Urinary bladder (tissue), 4 donors: ENCODE measurements around the gene ZRANB3. TPM values are rescaled to one million over a fixed set of nuclear protein-coding genes. Genes with fewer than 3 reads are reported as not detected.
"Not testable (repeated sequence)": the region's sequence is repeated elsewhere in the genome, so short reads cannot be mapped to it uniquely, and the experiment has no call there.

Experiments
- DNase-seq: peaks from one replicate; pipeline ENCODE4 v3.0.0-alpha.2; 2015; ENCODE audit errors: extremely low spot score
- H3K27ac ChIP-seq: one replicate; pipeline ENCODE4 v1.5.1; 2013; ENCODE audit warnings: low read depth, mild to moderate bottlenecking, moderate library complexity
- H3K36me3 ChIP-seq: one replicate; pipeline ENCODE4 v1.6.1; 2013; ENCODE audit warnings: mild to moderate bottlenecking, moderate library complexity; ENCODE audit not compliant: insufficient read depth
- H3K4me1 ChIP-seq: one replicate; pipeline ENCODE4 v1.6.1; 2013; ENCODE audit warnings: mild to moderate bottlenecking, moderate library complexity; ENCODE audit not compliant: insufficient read depth
- H3K4me3 ChIP-seq: one replicate; pipeline ENCODE4 v1.5.1; 2013; ENCODE audit warnings: low read depth, low read length
- WGBS: extraction: QIAGEN DNeasy Blood & Tissue Kit; methylation state at CpG from one replicate; pipeline ENCODE4 v1.1.7; 2013; 5-methylcytosine and 5-hydroxymethylcytosine counted together
- polyA plus RNA-seq: library from polyadenylated mRNA; stranded (reverse); fragments of 200-250 nt; gene quantifications from one replicate; pipeline ENCODE4 v1.2.3, GENCODE V29; 2013
- total RNA-seq: library from RNA; depleted of rRNA; stranded (reverse); fragments of >200 nt; gene quantifications from one replicate; pipeline ENCODE4 v1.2.3, GENCODE V29; 2014
- donor health status: healthy with polysubstance abuse.
- donor health status: healthy.

Gene ZRANB3
- total and polyA plus RNA-seq, 2 donors = 2.2 to 17.4 TPM

DNA sequence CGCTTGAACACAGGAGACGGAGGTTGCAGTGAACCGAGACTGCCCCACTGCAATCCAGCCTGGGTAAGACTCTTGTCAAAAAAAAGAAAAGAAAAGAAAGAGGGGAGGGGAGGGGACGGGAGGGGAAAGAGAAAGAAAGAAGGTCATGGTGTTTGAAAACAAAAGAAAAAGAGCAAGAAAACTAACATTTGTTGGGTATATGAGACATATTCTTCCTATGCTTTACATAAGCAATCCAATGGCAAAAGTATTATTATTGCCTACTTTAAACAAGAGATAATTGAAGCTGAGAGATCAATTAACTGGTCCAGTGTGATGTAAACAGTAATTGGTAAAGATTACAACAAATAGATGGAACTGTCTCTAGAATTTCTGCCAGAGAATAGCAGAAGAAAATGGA, 157.3 kb downstream of the ZRANB3 start:
- H3K27ac ChIP-seq = no peak overlapping the region
- no peak overlapping the region for H3K4me3 ChIP-seq
- H3K36me3 ChIP-seq = no peaks in the 10 kb centered on the region
- DNase-seq = no peak
- 85% methylated on average over 4 of the region's 4 CpGs for WGBS
- H3K4me1 ChIP-seq = no peaks in the 10 kb centered on the region

DNA sequence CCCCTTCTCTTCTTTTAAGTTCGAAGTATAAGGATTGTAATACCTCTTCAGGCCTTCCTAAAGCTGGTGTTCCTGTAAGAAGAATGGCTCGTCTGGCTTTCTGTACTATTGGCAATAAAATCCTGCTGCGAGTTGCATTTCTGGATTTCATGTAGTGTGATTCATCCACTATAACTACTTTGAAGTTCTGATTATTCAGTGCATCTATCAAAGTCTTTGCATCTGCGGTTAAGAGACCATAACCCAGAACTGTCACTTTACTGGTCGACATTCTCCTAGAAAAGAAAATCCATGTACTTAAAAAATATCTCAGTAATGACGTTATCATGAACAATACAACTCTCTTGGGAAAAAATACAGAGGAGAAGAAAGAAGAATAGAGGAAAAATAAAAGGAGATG, 181.1 kb downstream of the ZRANB3 start:
- WGBS = 88% methylated on average over 6 of the region's 6 CpGs
- Histone ChIP-seq H3K4me3 (no peak overlapping the region), H3K27ac (no peak overlapping the region), H3K4me1 (no peaks in the 10 kb centered on the region), H3K36me3 (no peaks in the 10 kb centered on the region)
- no peak for DNase-seq

DNA sequence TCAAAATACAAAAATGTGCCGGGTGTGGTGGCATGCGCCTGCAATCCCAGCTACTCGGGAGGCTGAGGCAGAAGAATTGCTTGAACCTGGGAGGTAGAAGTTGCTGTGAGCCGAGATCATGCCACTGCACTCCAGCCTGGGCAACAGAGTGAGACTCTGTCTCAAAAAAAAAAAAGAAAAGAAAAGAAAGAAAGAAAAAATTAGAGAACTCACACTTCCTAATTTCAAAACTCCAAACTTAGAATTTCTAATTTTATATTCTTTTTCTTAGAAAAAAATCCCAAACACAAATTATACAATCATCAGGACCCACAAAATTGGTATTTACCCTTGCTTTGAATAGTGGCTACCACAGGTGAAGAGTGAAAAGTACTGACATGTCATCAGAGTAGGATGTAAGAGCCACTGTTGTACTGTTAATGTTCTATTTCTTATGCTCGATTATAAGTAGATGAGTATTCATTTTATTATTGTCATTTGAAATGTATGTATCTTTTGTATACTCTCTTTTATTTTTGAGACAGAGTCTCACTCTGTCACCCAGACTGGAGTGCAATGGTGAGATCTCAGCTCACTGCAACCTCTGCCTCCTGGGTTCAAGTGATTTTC, 182.8 kb downstream of the ZRANB3 start:
- not testable (repeated sequence) for H3K36me3 ChIP-seq, H3K4me3 ChIP-seq, H3K4me1 ChIP-seq, DNase-seq, H3K27ac ChIP-seq
- WGBS = 96% methylated on average over 5 of the region's 5 CpGs

DNA sequence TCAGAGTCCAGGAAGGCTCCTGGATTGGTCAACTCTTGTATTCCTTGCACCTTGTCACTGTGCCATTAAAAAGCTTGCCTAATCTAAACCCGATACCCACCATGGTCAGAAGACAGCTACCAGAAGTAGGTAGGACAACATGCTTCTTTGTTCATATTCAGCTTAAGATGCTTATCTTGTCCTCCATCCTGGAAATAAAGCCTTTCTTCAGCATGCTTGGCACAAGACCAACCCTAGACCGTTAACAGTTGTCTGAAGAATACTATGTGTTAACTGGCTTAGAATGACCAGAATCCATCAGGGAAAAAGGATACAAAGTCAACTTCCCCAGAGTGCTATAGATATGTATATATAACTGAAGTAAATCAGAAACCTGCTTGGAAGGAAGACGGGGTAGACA, 193.9 kb downstream of the ZRANB3 start:
- no peak for DNase-seq
- WGBS = 63% methylated on average over 3 of the region's 3 CpGs
- Histone ChIP-seq H3K4me1 (no peaks in the 10 kb centered on the region), H3K36me3 (no peaks in the 10 kb centered on the region), H3K27ac (no peak overlapping the region), H3K4me3 (no peak overlapping the region)

DNA sequence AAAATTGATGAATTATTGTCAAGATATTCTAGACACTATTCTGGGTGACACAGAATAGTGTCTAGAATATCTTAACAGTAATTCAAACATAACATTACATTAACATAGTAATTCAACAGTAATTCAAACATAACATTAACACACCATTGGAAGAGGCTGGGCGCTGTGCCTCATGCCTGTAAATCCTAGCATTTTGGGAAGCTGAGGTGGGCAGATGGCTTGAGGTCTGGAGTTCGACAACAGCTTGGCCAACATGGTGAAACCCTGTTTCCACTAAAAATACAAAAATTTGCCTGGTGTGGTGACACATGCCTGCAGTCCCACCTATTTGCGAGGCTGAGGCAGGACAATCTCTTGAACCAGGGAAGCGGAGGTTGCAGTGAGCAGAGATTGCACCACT, 195.8 kb downstream of the ZRANB3 start:
- Histone ChIP-seq H3K4me3 (no peak overlapping the region), H3K4me1 (no peaks in the 10 kb centered on the region), H3K27ac (no peak overlapping the region), H3K36me3 (no peaks in the 10 kb centered on the region)
- 98% methylated on average over 4 of the region's 4 CpGs for WGBS
- DNase-seq = no peak

DNA sequence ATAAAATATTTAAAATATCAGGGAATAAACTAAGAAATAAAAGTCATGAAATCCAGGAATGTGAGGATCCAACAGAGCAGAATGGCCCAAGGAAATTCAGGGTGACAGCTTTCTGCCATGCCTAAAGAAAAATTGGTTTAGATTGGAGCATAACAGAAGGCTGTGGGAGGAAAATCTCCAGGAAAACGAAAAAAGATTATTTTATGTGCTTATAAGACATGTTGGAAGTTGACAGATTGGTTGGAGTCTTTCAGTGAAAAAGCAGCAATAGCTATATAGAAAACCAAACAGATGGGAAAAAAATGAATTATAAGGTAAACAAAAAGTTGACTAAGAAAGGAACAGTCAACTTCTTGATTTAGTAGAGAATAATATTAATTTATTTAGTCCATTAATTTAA, 203.9 kb downstream of the ZRANB3 start:
- no peak overlapping the region for H3K4me3 ChIP-seq
- H3K4me1 ChIP-seq = no peaks in the 10 kb centered on the region
- no peak for DNase-seq
- H3K27ac ChIP-seq = no peak overlapping the region
- no peaks in the 10 kb centered on the region for H3K36me3 ChIP-seq
- WGBS = 79% methylated on average over 1 of the region's 1 CpG

DNA sequence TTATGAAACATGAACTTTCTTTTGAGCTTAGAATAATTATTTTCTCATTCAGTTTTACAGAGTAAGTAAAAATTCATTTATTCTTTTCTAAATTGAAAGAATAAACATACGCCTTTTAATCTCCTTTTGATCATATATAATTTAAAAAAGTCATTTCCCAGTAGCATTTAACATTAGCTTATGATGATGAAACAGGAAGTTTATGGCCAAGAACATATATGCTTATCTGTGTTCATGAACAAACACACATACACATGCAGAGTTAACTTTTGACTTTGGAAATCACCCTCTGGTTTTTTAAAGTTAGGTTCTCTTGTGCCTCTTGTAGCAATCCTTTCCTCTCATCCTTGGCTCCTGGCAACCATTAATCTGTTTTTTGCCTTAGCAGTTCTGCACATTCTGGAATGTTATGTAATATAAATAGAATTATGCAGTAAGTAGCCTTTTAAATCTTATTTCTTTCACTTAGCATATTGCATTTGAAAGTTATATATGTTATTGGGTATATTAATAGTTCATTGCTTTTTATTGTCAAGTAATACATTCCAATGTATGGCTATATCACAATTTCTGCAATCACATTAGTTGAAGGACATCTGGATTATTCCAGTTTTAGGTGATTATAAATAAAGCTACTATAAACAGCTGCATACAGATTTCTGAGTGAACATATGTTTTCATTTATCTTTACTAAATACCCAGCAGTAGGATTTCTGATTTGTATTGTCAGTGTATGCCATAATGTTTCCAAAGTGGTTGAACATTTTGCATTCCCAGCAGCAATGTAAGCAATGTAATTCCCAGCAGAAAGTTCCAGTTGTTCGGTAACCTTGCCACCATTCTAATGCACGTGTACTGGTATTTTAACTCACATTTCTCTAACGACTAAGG, 210.3 kb downstream of the ZRANB3 start:
- no peaks in the 10 kb centered on the region for H3K36me3 ChIP-seq
- 67% methylated on average over 4 of the region's 4 CpGs for WGBS
- no peak overlapping the region for H3K27ac ChIP-seq
- H3K4me3 ChIP-seq = no peak overlapping the region
- DNase-seq = no peak
- H3K4me1 ChIP-seq = no peaks in the 10 kb centered on the region

DNA sequence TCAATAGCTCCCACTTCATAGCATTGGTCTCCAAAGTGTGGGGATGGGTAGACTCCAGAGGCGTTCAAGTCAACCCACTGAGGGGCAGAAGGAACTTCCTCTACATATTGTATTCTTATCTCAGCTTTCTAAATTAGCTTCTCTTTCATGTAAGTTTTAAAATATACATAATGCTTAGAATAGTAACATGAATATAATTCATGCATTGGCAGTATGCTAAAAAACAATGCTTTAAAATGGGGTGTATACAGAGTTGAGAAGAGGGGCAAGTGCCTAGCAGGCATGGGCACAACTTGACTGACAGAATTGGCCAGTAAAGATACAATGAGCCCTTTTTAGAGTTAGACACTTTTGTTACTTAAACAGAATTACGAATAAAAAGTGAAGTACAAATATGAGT, 212.2 kb downstream of the ZRANB3 start:
- Histone ChIP-seq H3K4me1 (no peaks in the 10 kb centered on the region), H3K36me3 (no peaks in the 10 kb centered on the region), H3K27ac (no peak overlapping the region), H3K4me3 (no peak overlapping the region)
- WGBS = 89% methylated on average over 2 of the region's 2 CpGs
- DNase-seq = no peak

DNA sequence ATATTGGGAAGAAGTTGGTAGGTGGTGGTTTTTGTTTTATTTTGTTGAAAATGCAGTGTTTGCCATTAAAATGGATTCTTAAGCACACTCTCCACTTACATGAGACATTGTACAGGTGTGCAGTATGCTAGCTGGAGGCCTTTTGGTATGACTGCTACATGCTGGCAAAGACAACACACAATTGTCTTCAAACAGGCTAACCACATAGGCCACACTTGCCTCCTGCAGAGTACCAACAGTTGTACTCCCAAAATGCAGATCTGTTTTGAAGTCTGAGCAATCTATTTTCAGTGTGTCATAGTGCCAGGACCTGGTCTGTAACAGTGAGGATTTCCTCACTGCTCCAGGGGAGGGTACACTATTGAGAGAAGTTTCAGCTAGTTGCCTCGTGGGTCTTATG, 213.6 kb downstream of the ZRANB3 start:
- no peak overlapping the region for H3K27ac ChIP-seq
- H3K36me3 ChIP-seq = no peaks in the 10 kb centered on the region
- 71% methylated on average over 1 of the region's 1 CpG for WGBS
- H3K4me3 ChIP-seq = no peak overlapping the region
- DNase-seq = no peak
- no peaks in the 10 kb centered on the region for H3K4me1 ChIP-seq

DNA sequence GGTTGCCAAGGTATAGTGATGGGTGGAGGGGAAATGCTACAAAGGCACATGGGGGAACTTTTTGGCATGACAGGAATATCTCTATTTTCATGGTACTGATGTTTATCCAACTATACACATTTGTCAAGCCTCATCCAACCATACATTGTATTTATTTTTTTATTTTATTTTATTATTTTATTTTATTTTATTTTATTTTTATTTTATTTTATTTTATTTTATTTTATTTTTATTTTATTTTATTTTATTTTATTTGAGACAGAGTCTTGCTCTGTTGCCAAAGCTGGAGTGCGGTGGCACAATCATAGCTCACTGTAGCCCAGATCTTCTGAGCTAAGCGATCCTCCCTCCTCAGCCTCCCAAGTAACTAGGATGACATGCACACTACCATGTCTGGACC, 219.1 kb downstream of the ZRANB3 start:
- H3K36me3 ChIP-seq = no peaks in the 10 kb centered on the region
- no peaks in the 10 kb centered on the region for H3K4me1 ChIP-seq
- no peak overlapping the region for H3K27ac ChIP-seq
- no peak overlapping the region for H3K4me3 ChIP-seq
- no peak for DNase-seq
- 96% methylated on average over 2 of the region's 2 CpGs for WGBS

DNA sequence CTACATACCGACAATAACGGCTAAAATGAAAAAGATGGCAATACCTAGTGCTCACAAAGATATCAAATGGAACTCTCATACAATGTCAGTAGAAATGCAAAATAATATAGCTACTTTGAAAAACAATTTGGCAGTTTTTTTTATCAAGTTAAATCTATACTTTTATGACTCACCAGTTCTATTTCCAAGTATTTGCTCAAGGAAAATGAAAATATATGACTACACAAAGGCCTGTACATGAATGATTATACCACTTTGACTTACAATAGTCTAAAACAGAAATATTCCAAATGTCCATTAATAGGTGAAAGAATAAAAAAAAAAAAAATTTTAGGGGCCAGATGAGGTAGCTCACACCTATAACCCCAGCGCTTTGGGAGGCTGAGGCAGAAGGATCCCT, 219.8 kb downstream of the ZRANB3 start:
- Histone ChIP-seq H3K4me1 (no peaks in the 10 kb centered on the region), H3K36me3 (no peaks in the 10 kb centered on the region), H3K27ac (no peak overlapping the region), H3K4me3 (no peak overlapping the region)
- 97% methylated on average over 3 of the region's 3 CpGs for WGBS
- DNase-seq = no peak

DNA sequence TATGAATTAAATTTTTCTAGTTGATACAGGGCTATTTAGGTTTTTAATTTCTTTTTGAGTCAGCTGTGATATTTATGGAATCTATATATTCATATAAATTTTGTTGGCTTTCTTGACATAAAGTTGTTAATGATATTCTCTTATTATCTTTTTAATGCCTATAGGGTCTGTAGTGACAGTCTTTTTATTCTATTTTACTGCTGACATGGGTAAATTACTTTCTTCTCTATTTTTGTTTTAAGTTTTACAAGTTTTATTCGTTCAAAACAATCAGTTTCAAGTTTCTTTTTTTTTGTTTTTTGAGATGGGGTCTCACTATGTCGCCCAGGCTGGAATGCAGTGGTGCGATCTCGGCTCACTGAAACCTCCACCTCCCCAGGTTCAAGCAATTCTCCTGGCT, 226.3 kb downstream of the ZRANB3 start:
- no peaks in the 10 kb centered on the region for H3K4me1 ChIP-seq
- no peak overlapping the region for H3K27ac ChIP-seq
- H3K4me3 ChIP-seq = no peak overlapping the region
- H3K36me3 ChIP-seq = no peaks in the 10 kb centered on the region
- WGBS = 98% methylated on average over 4 of the region's 4 CpGs
- DNase-seq = no peak

DNA sequence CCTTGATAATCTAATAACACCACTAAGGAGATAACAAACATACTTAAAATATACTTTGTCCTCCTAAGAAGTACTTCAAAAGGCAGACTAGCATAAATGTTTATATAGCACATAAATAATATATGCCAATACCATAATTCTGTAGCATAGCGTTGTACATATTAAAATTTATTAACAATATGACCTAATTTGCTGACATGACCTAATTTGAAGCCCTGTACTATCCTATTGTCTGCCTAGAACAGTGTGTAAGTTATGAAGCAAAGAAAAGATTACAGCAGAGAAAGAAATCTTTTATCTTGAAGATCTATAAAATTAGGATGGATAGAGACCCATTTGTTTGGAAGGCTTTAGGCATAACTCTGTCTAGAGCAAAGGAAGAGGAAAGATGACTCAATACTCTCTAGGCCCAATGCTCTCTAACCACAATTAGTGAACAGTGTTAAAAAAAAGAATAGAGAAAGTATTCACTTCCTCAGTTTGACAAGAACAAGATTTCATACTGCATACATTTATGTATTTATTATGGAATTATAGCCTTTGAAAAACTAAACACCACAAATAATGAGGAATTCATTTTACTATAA, 231.3 kb downstream of the ZRANB3 start:
- H3K4me1 ChIP-seq = no peaks in the 10 kb centered on the region
- no peak overlapping the region for H3K4me3 ChIP-seq
- H3K36me3 ChIP-seq = no peaks in the 10 kb centered on the region
- DNase-seq = no peak
- no peak overlapping the region for H3K27ac ChIP-seq
- WGBS = 71% methylated on average over 1 of the region's 1 CpG

DNA sequence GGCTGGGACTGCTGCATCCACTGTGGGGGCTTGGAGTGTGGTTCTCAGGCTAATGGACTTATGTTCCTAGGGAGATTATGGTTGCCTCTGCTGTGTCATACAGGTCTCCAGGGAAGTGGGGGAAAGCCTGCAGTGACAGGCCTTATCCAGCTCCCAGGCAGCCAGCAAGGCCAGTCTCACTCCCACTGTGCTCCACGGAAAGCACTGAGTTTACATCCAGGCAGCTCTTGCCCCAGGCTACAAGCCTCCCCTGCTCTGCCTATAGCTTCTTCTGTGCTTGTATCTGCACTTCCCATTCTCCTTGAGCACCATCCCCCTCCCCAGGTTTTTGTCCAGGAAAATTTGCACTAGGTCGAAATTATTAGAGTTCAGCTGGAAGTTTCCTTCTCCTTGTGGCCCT, 231.9 kb downstream of the ZRANB3 start:
- 87% methylated on average over 2 of the region's 2 CpGs for WGBS
- Histone ChIP-seq H3K4me1 (no peaks in the 10 kb centered on the region), H3K4me3 (no peak overlapping the region), H3K36me3 (no peaks in the 10 kb centered on the region), H3K27ac (no peak overlapping the region)
- no peak for DNase-seq
